AG08396 (cell line): Measurements from ENCODE around the gene NHERF1.
A peak's percentile ranks its signal among the peaks of the same experiment; 100 is the strongest.

Experiments
- DNase-seq: peaks from one replicate; pipeline ENCODE4 v3.0.0; 2012; ENCODE audit warnings: low spot score, mixed read lengths

Gene NHERF1

DNA sequence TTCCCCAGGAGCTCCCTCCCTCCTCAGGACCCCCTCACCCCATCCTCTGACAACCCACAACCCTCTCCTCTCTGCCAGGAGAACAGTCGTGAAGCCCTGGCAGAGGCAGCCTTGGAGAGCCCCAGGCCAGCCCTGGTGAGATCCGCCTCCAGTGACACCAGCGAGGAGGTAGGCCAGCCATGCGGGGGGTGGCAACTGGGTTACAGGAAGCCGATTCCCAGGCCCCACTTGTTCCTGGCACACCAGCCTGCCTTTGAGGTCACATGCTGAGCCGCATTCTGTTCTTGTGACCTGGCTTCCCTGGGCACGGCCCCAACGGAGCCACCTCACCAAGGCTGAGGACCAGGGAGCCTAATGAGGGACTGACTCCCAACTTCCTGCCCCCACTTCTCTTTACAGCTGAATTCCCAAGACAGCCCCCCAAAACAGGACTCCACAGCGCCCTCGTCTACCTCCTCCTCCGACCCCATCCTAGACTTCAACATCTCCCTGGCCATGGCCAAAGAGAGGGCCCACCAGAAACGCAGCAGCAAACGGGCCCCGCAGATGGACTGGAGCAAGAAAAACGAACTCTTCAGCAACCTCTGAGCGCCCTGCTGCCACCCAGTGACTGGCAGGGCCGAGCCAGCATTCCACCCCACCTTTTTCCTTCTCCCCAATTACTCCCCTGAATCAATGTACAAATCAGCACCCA, 19.8 kb downstream of the NHERF1 start:
- peak; percentile 89 for DNase-seq

DNA sequence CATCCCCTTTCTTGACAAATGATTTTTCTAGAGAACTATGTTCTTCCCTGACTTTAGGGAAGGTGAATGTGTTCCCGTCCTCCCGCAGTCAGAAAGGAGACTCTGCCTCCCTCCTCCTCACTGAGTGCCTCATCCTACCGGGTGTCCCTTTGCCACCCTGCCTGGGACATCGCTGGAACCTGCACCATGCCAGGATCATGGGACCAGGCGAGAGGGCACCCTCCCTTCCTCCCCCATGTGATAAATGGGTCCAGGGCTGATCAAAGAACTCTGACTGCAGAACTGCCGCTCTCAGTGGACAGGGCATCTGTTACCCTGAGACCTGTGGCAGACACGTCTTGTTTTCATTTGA, 20.3 kb downstream of the NHERF1 start:
- no peak for DNase-seq

DNA sequence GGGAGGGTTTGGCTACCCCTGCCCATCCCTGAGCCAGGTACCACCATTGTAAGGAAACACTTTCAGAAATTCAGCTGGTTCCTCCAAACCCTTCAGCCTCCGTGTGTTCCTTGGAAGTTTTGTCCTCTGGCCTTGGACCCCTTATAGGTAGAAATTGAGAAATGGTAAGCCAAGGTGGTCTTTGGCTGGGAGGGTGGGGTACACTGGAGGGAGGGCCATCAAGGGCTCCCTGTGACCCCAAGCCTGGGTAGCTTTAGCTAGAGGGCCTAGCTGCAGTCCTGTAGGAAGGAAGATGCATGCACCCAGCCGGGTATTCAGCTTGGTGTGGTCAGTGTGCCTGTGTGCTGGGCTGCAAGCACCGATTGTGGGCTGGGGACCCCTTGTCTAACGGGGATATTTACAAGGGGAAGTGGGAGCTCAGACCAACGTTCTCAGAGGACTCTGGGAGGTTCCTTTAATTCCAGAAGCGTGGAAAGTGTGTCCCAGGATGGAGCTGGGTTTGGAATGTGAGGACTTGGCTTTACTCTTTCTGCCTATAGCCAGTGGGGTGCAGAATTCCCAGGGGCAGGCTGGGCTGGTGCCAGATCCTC, 20.9 kb downstream of the NHERF1 start:
- no peak for DNase-seq

- DNase-seq, result no peak
These were observed 21.5 kb downstream of the NHERF1 start for GRCh38 chr17:74769856-74770497.

GRCh38 chr17:74770498-74771318, 22.3 kb downstream of the NHERF1 start:
- DNase-seq, result peak; percentile 64

GRCh38 chr17:74771319-74771914, 23.0 kb downstream of the NHERF1 start:
- no peak for DNase-seq

- DNase-seq, result no peak
These were observed 23.6 kb downstream of the NHERF1 start for GRCh38 chr17:74772053-74772452.

- DNase-seq, result no peak
These were observed 25.0 kb downstream of the NHERF1 start for GRCh38 chr17:74773414-74773813.

- peak; percentile 50 for DNase-seq
These were observed 25.5 kb downstream of the NHERF1 start for GRCh38 chr17:74773871-74774286.

DNA sequence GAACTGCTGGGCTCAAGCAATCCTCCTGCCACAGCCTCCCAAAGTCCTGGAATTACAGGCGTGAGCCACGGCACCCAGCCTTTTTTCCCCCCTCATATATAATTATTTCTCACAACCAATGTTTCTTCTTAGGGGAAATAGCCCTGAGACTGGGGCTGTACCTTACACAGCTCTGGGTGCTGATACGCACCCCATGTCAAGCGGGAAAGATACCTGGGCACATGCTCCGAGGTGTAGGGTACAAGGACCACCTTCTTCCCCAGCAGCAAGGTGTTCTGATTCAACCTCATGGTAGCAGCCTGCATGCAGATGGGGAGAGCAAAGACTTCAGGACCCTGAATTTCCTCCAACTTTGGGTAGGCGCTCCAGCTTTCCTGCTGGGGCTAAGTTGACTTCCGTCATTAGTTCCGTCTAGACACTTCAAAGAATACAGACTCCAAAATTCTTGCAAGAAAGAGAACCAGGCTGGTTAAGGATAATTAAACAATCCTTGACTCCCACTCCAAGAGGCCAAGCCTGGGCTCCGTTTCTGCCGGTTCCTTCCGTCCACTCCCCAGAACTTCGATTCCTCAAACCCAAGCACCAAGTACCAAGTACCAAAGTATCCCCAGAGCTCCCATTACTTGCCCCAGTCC, 27.1 kb downstream of the NHERF1 start:
- DNase-seq, result no peak

GRCh38 chr17:74776044-74776962, 27.9 kb downstream of the NHERF1 start, which contains the start of gene NAT9:
Gene NAT9 (minus strand): TSS chr17:74776345. CDS start chr17:74775698, 647 bp downstream.
- peak; percentile 100 for DNase-seq

DNA sequence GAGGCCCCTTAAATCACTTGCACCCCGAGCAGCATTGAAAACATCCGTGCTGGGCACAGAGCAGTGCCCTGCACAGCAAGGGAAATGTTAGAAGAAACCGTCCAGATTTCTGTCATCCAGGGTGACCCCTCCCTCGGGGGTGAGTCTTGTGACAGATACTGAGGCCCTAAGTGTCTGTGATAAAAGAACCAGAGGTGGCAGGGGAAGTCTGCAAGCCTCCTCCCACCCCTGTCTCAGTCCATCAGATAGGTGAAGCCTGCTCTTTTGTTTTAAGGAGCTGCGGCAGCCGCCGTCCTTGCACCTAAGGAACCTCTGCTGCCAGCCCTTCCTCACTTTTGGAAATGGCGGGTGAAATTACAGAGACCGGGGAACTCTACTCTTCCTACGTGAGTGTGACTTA, 28.6 kb downstream of the NHERF1 start:
- DNase-seq, result no peak

GRCh38 chr17:74777901-74778515, 29.6 kb downstream of the NHERF1 start:
- DNase-seq, result no peak

DNA sequence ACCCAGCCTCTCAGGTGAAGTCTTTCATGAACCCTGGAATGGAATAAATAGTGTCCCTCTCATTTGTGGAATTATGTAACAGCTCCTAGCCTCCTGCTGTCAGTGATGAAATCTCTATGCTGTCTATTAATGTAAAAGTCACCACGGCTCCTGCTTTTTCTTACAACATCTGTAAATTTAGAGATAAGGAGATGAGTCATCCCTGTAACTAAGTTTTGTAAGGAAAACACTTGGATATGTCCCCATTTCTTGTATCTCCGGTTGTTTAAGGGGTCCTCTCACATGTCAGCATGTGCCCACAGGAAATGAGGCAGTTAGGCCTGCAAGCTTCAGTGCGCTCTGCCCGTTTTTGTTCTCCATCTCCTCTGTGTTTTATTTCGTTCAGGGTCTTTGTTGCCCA, 30.5 kb downstream of the NHERF1 start:
- DNase-seq, result no peak

GRCh38 chr17:74779501-74779900, 31.1 kb downstream of the NHERF1 start:
- DNase-seq, result no peak

DNA sequence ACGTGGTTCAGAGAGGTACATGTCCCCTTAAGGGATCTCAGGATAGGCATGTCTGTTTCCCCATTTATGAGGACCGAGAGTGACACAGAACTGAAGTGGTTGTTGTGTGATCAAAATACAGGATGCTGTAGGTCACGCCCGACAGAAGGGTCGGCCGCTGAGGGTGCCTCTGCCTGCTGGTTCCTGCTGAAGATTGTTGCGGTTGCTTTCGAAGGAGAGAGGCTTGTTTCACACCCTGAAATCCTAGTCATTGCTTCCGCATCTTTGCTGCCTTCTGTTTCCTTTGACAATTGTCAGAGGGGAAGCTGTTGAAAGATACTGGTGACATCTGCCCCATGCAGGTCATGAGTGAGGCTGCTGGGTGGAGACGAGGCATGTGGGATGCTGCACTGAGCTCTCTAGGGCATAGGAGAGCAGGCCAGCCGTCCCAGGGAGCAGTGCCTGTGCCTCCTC, 31.5 kb downstream of the NHERF1 start:
- no peak for DNase-seq

- DNase-seq, result peak; percentile 46
These were observed 32.2 kb downstream of the NHERF1 start for GRCh38 chr17:74780443-74781238.

- DNase-seq, result no peak
These were observed 34.1 kb downstream of the NHERF1 start for GRCh38 chr17:74782571-74782970.

DNA sequence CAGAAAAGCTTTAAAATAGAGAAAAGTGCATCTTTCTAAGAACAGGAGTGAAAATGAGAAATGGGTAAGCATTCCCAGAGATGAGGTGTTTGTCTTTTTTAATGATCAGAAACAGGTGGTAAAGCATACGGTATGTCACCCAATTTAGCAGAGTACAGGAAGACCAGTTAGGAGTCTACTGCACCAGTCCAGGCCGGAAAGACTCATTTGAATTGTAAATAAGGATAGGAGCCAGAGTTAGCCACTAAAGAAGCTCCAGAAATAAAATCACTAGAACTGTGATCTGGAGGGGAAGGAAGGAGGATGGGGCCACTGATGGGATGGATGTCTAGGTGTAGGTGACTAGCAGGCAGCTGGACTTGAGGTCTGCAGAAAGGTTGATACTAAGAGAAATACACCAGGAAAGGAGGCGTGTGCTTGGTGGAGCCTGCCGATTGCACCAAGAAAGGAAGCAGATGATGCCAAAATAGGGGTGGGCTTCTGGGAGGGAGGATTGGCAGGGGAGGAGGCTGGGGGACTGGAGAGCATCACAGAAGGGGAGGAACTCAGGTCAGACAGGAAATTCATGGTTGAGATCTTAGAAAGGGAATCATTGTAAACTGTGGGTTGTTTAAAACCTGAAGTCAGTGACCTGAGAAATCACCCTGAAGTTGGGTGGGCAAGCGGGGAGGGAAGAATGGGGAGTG, 35.8 kb downstream of the NHERF1 start:
- no peak for DNase-seq
